HPDE6-E6E7 (cell line): Measurements from ENCODE around the gene IL4I1.

ENCODE experiments used
- DNase-seq: peaks from one replicate; pipeline ENCODE4 v3.0.0; 2011; ENCODE audit warnings: missing footprints; ENCODE audit errors: extremely low spot score

Gene IL4I1

GRCh38 chr19:49895566-49896297 is 955 bp downstream of the IL4I1 start:
- DNase-seq = no peak

GRCh38 chr19:49894879-49895565 is 1.7 kb downstream of the IL4I1 start:
- no peak for DNase-seq

- no peak for DNase-seq
Measured at GRCh38 chr19:49894011-49894664, 2.5 kb downstream of the IL4I1 start.

- DNase-seq = no peak
Measured at GRCh38 chr19:49892716-49893115, 4.0 kb downstream of the IL4I1 start.

- no peak for DNase-seq
Measured at GRCh38 chr19:49891393-49891792, 5.3 kb downstream of the IL4I1 start.

GRCh38 chr19:49890349-49891311 is 6.1 kb downstream of the IL4I1 start:
- DNase-seq = no peak

GRCh38 chr19:49889687-49890348 is 6.9 kb downstream of the IL4I1 start:
- no peak for DNase-seq

- no peak for DNase-seq
Measured at GRCh38 chr19:49889038-49889686, 7.5 kb downstream of the IL4I1 start.

GRCh38 chr19:49888510-49888824 is 8.2 kb downstream of the IL4I1 start:
- no peak for DNase-seq

- no peak for DNase-seq
Measured at GRCh38 chr19:49887665-49888509, 8.8 kb downstream of the IL4I1 start.

- no peak for DNase-seq
Measured at GRCh38 chr19:49887037-49887664, 9.5 kb downstream of the IL4I1 start.

GRCh38 chr19:49884760-49885159 is 11.9 kb downstream of the IL4I1 start:
- no peak for DNase-seq

- no peak for DNase-seq
Measured at GRCh38 chr19:49884109-49884508, 12.6 kb downstream of the IL4I1 start.

- DNase-seq = no peak
Measured at GRCh38 chr19:49883094-49883493, 13.6 kb downstream of the IL4I1 start.

GRCh38 chr19:49882643-49883042 is 14.0 kb downstream of the IL4I1 start:
- DNase-seq = no peak

GRCh38 chr19:49881672-49882394 is 14.9 kb downstream of the IL4I1 start:
- no peak for DNase-seq

- DNase-seq = no peak
Measured at GRCh38 chr19:49881186-49881585, 15.5 kb downstream of the IL4I1 start.

- no peak for DNase-seq
Measured at GRCh38 chr19:49880162-49880869, 16.4 kb downstream of the IL4I1 start.
